Measurements from ENCODE around the gene PRRT4.

The PRRT4 gene

GRCh38 chr7:128323459-128324367, 37.8 kb downstream of the PRRT4 start:
- no peak for DNase-seq
- TF ChIP-seq GATA1 (IDR thresholded peaks at IDR 0.05; ENCODE audit: low read depth, low read length) (no peak), POLR2A (IDR thresholded peaks at IDR 0.05; ENCODE audit: low read length) (no peak)

- no peak for TF ChIP-seq GATA1 (IDR thresholded peaks at IDR 0.05; ENCODE audit: low read depth, low read length)
- no peak for TF ChIP-seq POLR2A (IDR thresholded peaks at IDR 0.05; ENCODE audit: low read length)
- no peak for DNase-seq
Observed at GRCh38 chr7:128323040-128323439, 38.5 kb downstream of the PRRT4 start.

GRCh38 chr7:128322040-128322643, 39.3 kb downstream of the PRRT4 start:
- TF ChIP-seq GATA1 (IDR thresholded peaks at IDR 0.05; ENCODE audit: low read depth, low read length): no peak
- no peak for TF ChIP-seq POLR2A (IDR thresholded peaks at IDR 0.05; ENCODE audit: low read length)
- peak; percentile 33 to 47 for DNase-seq

GRCh38 chr7:128321044-128321422, 40.5 kb downstream of the PRRT4 start:
- TF ChIP-seq POLR2A (IDR thresholded peaks at IDR 0.05; ENCODE audit: low read length) (no peak), GATA1 (IDR thresholded peaks at IDR 0.05; ENCODE audit: low read depth, low read length) (no peak)
- no peak for DNase-seq

GRCh38 chr7:128318691-128319090, 42.8 kb downstream of the PRRT4 start:
- TF ChIP-seq POLR2A (IDR thresholded peaks at IDR 0.05; ENCODE audit: low read length) (no peak), GATA1 (IDR thresholded peaks at IDR 0.05; ENCODE audit: low read depth, low read length) (no peak)
- DNase-seq: no peak

- TF ChIP-seq POLR2A (IDR thresholded peaks at IDR 0.05; ENCODE audit: low read length) (no peak), GATA1 (IDR thresholded peaks at IDR 0.05; ENCODE audit: low read depth, low read length) (no peak)
- no peak for DNase-seq
Observed at GRCh38 chr7:128311013-128311412, 50.5 kb downstream of the PRRT4 start.

- TF ChIP-seq GATA1 (IDR thresholded peaks at IDR 0.05; ENCODE audit: low read depth, low read length) (no peak), POLR2A (IDR thresholded peaks at IDR 0.05; ENCODE audit: low read length) (no peak)
- DNase-seq: no peak
Observed at GRCh38 chr7:128310499-128310898, 51.0 kb downstream of the PRRT4 start.

GRCh38 chr7:128309976-128310375, 51.5 kb downstream of the PRRT4 start:
- DNase-seq: no peak
- TF ChIP-seq GATA1 (IDR thresholded peaks at IDR 0.05; ENCODE audit: low read depth, low read length): no peak
- TF ChIP-seq POLR2A (IDR thresholded peaks at IDR 0.05; ENCODE audit: low read length): no peak

GRCh38 chr7:128309124-128309523, 52.4 kb downstream of the PRRT4 start:
- no peak for DNase-seq

GRCh38 chr7:128307061-128307460, 54.4 kb downstream of the PRRT4 start:
- TF ChIP-seq POLR2A (IDR thresholded peaks at IDR 0.05; ENCODE audit: low read length) (no peak), GATA1 (IDR thresholded peaks at IDR 0.05; ENCODE audit: low read depth, low read length) (no peak)
- DNase-seq: no peak

More at GRCh38 chr7:128309124-128309523, 52.4 kb downstream of the PRRT4 start:
- TF ChIP-seq GATA1 (IDR thresholded peaks at IDR 0.05; ENCODE audit: low read depth, low read length): no peak
- TF ChIP-seq POLR2A (IDR thresholded peaks at IDR 0.05; ENCODE audit: low read length): no peak

GRCh38 chr7:128304212-128304611, 57.3 kb downstream of the PRRT4 start:
- TF ChIP-seq POLR2A (IDR thresholded peaks at IDR 0.05; ENCODE audit: low read length): no peak
- TF ChIP-seq GATA1 (IDR thresholded peaks at IDR 0.05; ENCODE audit: low read depth, low read length): no peak
- DNase-seq: no peak

- no peak for DNase-seq
- no peak for TF ChIP-seq POLR2A (IDR thresholded peaks at IDR 0.05; ENCODE audit: low read length)
- TF ChIP-seq GATA1 (IDR thresholded peaks at IDR 0.05; ENCODE audit: low read depth, low read length): no peak
Observed at GRCh38 chr7:128303643-128304042, 57.8 kb downstream of the PRRT4 start.

- TF ChIP-seq POLR2A (IDR thresholded peaks at IDR 0.05; ENCODE audit: low read length) (no peak), GATA1 (IDR thresholded peaks at IDR 0.05; ENCODE audit: low read depth, low read length) (no peak)
- no peak for DNase-seq
Observed at GRCh38 chr7:128303133-128303532, 58.4 kb downstream of the PRRT4 start.

- TF ChIP-seq GATA1 (IDR thresholded peaks at IDR 0.05; ENCODE audit: low read depth, low read length) (no peak), POLR2A (IDR thresholded peaks at IDR 0.05; ENCODE audit: low read length) (no peak)
Observed at GRCh38 chr7:128302139-128302538, 59.4 kb downstream of the PRRT4 start.

More at GRCh38 chr7:128302139-128302538, 59.4 kb downstream of the PRRT4 start:
- no peak for DNase-seq
